ENCODE data around the gene TBRG4.
A peak's percentile ranks its signal among the peaks of the same experiment; 100 is the strongest.

TBRG4 gene

DNA sequence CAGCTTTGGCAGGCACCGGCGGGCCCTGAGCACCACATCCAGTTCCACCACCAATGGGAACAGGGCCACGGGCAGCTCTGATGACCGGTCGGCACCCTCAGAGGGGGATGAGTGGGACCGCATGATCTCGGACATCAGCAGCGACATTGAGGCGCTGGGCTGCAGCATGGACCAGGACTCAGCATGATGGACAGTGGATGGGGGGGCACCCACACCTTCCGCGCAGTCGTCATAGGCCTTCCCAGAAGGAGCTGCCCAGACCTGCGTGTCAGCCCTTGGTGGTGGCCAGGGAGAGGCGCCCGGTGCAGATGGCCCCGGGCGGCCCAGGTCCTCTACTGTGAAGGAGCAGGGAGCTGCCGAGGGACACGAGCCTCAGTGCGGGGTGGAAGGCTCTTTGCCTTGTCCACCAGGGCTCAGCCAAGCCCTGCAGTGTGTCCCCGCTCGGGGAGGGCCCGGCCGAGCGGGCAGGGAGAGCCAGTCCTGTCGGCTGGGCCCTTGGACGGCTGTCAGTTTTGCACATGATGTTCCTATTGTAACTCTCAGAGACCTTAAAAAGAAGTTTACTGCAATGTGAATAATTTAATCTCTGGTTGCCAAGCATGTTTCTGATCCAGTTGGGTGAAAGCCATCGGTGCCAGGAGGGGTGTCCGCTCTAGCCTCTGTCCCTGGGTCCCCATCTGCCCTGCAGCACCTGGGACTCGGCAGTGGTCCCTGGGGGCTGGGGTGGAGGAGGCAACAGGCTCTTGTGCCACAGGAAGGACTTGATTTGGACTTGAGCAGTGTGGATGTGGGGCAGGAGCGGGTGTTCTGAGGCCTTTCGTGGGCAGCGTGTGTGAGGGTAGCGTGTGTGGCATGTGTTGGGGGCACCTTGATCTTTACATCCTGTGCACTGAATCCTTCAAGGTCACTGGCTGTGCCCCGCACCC is 35.4 kb downstream of the TBRG4 start:
- no peak for DNase-seq (ENCODE audit: low spot score)
- no peak for ATAC-seq (ENCODE audit: low read depth)
- no peak overlapping the region for H3K4me3 ChIP-seq (ENCODE audit: severe bottlenecking)
- no peaks in the 10 kb centered on the region for H3K9me3 ChIP-seq (ENCODE audit: severe bottlenecking)
- peaks cover 22% of the 10 kb centered on the region for H3K36me3 ChIP-seq (ENCODE audit: low read depth)
- H3K27ac ChIP-seq (ENCODE audit: poor library complexity, severe bottlenecking) = no peak overlapping the region
- H3K27me3 ChIP-seq (ENCODE audit: insufficient read depth, poor library complexity, severe bottlenecking) = no peaks in the 10 kb centered on the region
- H3K4me1 ChIP-seq (ENCODE audit: insufficient read depth, poor library complexity, severe bottlenecking) = no peaks in the 10 kb centered on the region
- TF ChIP-seq, protein P1, sequence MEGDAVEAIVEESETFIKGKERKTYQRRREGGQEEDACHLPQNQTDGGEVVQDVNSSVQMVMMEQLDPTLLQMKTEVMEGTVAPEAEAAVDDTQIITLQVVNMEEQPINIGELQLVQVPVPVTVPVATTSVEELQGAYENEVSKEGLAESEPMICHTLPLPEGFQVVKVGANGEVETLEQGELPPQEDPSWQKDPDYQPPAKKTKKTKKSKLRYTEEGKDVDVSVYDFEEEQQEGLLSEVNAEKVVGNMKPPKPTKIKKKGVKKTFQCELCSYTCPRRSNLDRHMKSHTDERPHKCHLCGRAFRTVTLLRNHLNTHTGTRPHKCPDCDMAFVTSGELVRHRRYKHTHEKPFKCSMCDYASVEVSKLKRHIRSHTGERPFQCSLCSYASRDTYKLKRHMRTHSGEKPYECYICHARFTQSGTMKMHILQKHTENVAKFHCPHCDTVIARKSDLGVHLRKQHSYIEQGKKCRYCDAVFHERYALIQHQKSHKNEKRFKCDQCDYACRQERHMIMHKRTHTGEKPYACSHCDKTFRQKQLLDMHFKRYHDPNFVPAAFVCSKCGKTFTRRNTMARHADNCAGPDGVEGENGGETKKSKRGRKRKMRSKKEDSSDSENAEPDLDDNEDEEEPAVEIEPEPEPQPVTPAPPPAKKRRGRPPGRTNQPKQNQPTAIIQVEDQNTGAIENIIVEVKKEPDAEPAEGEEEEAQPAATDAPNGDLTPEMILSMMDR (IDR thresholded peaks at IDR 0.05; ENCODE audit: poor library complexity, severe bottlenecking) = no peak

DNA sequence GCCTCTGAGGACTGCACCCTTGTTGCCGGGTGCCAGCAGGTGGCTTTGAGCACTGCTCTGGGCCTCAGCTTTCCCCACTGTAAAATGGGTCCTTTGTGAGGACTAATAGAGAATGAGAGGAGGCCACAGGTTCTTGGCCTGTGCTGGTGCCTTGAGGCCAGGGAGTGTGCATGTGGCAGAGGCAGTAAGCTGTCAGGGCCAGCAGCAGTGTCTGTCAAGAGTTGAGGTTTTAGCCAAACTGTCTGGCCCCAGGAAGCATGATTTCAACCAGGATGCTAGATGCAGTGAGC is 36.2 kb downstream of the TBRG4 start:
- DNase-seq (ENCODE audit: low spot score) (no peak), ATAC-seq (ENCODE audit: low read depth) (no peak)
- peaks cover 26% of the 10 kb centered on the region for H3K36me3 ChIP-seq (ENCODE audit: low read depth)
- TF ChIP-seq, protein P1 (IDR thresholded peaks at IDR 0.05; ENCODE audit: poor library complexity, severe bottlenecking) = no peak
- no peak overlapping the region for H3K27ac ChIP-seq (ENCODE audit: poor library complexity, severe bottlenecking)
- no peaks in the 10 kb centered on the region for H3K4me1 ChIP-seq (ENCODE audit: insufficient read depth, poor library complexity, severe bottlenecking)
- H3K4me3 ChIP-seq (ENCODE audit: severe bottlenecking) = no peak overlapping the region
- H3K27me3 ChIP-seq (ENCODE audit: insufficient read depth, poor library complexity, severe bottlenecking) = no peaks in the 10 kb centered on the region
- H3K9me3 ChIP-seq (ENCODE audit: severe bottlenecking) = no peaks in the 10 kb centered on the region

DNA sequence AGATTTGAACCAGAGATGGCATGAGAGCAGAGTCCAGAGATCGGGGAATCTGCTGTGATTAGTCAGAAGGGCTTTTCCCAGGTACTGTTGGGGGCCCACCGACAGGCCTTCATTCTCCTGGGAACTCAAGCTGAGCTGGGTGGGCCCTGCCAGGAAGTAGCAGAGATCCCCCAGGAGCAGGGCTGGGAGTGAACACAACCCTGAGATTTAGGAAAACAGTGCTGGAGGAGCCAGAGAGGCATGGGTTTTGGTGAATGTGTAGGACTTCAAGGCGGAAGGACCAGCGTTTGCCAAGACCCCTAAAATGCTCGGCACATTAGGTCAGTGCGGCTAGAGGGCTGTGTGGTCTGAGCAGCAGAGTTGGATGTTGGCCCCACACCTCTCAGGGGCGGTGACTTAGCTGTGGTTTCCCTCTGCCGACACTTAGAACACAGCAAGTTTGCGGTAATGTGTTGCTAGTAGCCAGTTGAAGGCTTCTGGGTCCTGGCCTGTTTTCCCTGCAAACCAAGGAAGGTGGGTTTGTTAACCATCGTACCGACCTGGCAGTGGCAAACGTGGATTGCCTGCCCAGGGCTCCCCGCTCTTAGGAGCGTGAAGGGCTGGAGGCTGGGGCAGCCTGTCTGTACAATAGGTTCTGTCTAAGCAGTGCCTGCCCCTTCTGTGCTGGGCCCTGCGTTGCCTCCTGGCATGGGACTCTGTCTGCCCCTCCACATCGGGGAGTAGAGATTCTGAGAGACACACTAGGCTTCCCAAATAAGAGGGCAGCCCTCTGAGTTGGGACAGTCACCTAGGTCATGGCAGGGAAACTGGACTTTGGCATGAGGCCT is 36.8 kb downstream of the TBRG4 start:
- Histone ChIP-seq H3K9me3 (ENCODE audit: severe bottlenecking) (no peaks in the 10 kb centered on the region), H3K4me3 (ENCODE audit: severe bottlenecking) (no peak overlapping the region), H3K27me3 (ENCODE audit: insufficient read depth, poor library complexity, severe bottlenecking) (no peaks in the 10 kb centered on the region), H3K4me1 (ENCODE audit: insufficient read depth, poor library complexity, severe bottlenecking) (no peaks in the 10 kb centered on the region), H3K27ac (ENCODE audit: poor library complexity, severe bottlenecking) (no peak overlapping the region), H3K36me3 (ENCODE audit: low read depth) (peaks cover 26% of the 10 kb centered on the region)
- ATAC-seq (ENCODE audit: low read depth) (no peak), DNase-seq (ENCODE audit: low spot score) (no peak)
- TF ChIP-seq, protein P1 (IDR thresholded peaks at IDR 0.05; ENCODE audit: poor library complexity, severe bottlenecking) = no peak

DNA sequence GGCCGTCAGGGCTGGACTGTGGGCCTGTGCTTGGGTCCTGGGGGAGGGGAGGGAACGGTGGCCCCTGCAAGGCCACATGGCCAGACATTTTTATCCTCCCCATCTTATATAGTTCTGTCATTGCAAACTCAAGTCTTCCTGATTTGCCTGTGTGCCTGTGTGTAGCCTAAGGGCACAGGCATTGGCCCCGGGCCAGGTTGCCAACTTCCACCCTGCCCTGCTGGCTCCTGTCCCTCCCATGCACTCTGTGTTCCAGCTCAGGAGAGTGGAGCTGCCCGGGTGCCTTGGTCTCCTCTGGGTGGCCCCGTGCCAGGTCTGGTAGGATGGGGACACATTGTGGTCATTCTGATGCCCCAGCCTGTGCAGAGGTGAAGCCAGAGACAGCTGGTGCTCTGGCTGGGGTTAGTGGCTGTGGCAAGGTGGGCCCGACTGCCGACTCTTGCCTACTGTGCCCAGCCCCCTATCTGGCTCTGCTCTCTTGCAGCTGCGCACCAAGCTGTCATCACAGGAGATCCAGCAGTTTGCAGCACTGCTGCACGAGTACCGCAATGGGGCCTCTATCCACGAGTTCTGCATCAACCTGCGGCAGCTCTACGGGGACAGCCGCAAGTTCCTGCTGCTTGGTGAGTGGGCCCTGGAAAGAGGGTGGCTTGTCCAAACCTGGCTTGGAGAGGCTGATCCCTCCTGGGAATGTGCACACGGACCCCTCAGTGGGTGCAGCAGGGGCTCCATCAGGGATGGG is 37.5 kb downstream of the TBRG4 start:
- Histone ChIP-seq H3K27me3 (ENCODE audit: insufficient read depth, poor library complexity, severe bottlenecking) (no peaks in the 10 kb centered on the region), H3K36me3 (ENCODE audit: low read depth) (peaks cover 31% of the 10 kb centered on the region), H3K4me3 (ENCODE audit: severe bottlenecking) (no peak overlapping the region), H3K4me1 (ENCODE audit: insufficient read depth, poor library complexity, severe bottlenecking) (no peaks in the 10 kb centered on the region), H3K9me3 (ENCODE audit: severe bottlenecking) (no peaks in the 10 kb centered on the region), H3K27ac (ENCODE audit: poor library complexity, severe bottlenecking) (no peak overlapping the region)
- DNase-seq (ENCODE audit: low spot score) (no peak), ATAC-seq (ENCODE audit: low read depth) (peak; percentile 13; the same call in 1 of the 3 replicates)
- TF ChIP-seq, protein P1 (IDR thresholded peaks at IDR 0.05; ENCODE audit: poor library complexity, severe bottlenecking) = no peak

All from RWPE2 (cell line).